Astrocyte of the cerebellum (primary cell): ENCODE measurements around the gene KMT2A.
A peak's percentile ranks its signal among the peaks of the same experiment; 100 is the strongest.
"Not testable (repeated sequence)": the region's sequence is repeated elsewhere in the genome, so short reads cannot be mapped to it uniquely, and the experiment has no call there.

Experiments used
- DNase-seq: peaks from one replicate; pipeline ENCODE4 v3.0.0-alpha.2; 2011; ENCODE audit warnings: low read depth
- H3K4me3 ChIP-seq: 2 replicates; pipeline ENCODE4 v1.5.1; 2011; ENCODE audit warnings: mild to moderate bottlenecking, low read depth, low read length, moderate library complexity
- CTCF ChIP-seq: IDR thresholded peaks from 2 replicates; pipeline ENCODE4 v1.5.1; 2012; ENCODE audit warnings: low read length, low read depth, moderate library complexity, mild to moderate bottlenecking; ENCODE audit errors: missing control alignments
- in situ Hi-C: cut with HindIII; loops from 2 replicates; pipeline ENCODE4 v1.10.0; 2017; ENCODE audit warnings: low sequenced_read_pairs

The KMT2A gene

GRCh38 chr11:118552341-118552740, 116.0 kb downstream of the KMT2A start:
- TF ChIP-seq CTCF, result no peak
- DNase-seq, result no peak
- no peak overlapping the region for H3K4me3 ChIP-seq
- in situ Hi-C loops, result no loop called here

- DNase-seq, result no peak
- H3K4me3 ChIP-seq, result no peak overlapping the region
- in situ Hi-C loops, result no loop called here
- no peak for TF ChIP-seq CTCF
These were observed 124.5 kb downstream of the KMT2A start for GRCh38 chr11:118560806-118561205.

GRCh38 chr11:118565051-118565450, 128.8 kb downstream of the KMT2A start:
- no peak for DNase-seq
- H3K4me3 ChIP-seq, result peak overlapping the region; percentile 55
- in situ Hi-C loops, result no loop called here
- no peak for TF ChIP-seq CTCF

- no peak for DNase-seq
- TF ChIP-seq CTCF, result no peak
- no peak overlapping the region for H3K4me3 ChIP-seq
- in situ Hi-C loops, result no loop called here
These were observed 133.4 kb downstream of the KMT2A start for GRCh38 chr11:118569670-118570069.

GRCh38 chr11:118570787-118571186, 134.5 kb downstream of the KMT2A start:
- DNase-seq, result no peak
- in situ Hi-C loops, result no loop called here
- H3K4me3 ChIP-seq, result no peak overlapping the region
- TF ChIP-seq CTCF, result no peak

- in situ Hi-C loops, DNase-seq: not testable (repeated sequence)
- H3K4me3 ChIP-seq, result peak overlapping the region; percentile 95
These were observed 135.4 kb downstream of the KMT2A start for GRCh38 chr11:118571701-118572060.

GRCh38 chr11:118572061-118572980, 136.0 kb downstream of the KMT2A start, which contains the start of gene ARCN1:
Gene ARCN1, plus strand, starts transcription at chr11:118572409. Its CDS starts 139 bp downstream, at chr11:118572548.
- peak; percentile 38 for DNase-seq
- no peak for TF ChIP-seq CTCF
- in situ Hi-C loops, result no loop called here
- H3K4me3 ChIP-seq, result peak within 1 kb of the TSS; percentile 95
